ACC112 (cell line): Measurements from ENCODE around the gene PLCXD3.

Experiments
- H2AFZ ChIP-seq: fragments of 200-600 bp; sonication (generic); one replicate; pipeline ENCODE4 v1.6.0; 2017; ENCODE audit warnings: antibody characterized with exemption, low read length; ENCODE audit not compliant: unreplicated experiment
- H3K27ac ChIP-seq: fragments of 200-600 bp; sonication (generic); 2 replicates; pipeline ENCODE4 v1.5.1; 2014; ENCODE audit warnings: low read depth, mild to moderate bottlenecking, antibody characterized with exemption, low read length, moderate library complexity
- H3K27me3 ChIP-seq: fragments of 200-600 bp; sonication (generic); 2 replicates; pipeline ENCODE4 v1.6.1; 2014; ENCODE audit warnings: mild to moderate bottlenecking, antibody characterized with exemption, low read length, moderate library complexity, mixed read lengths; ENCODE audit not compliant: insufficient read depth
- H3K36me3 ChIP-seq: fragments of 200-600 bp; sonication (generic); 2 replicates; pipeline ENCODE4 v1.6.1; 2016; ENCODE audit warnings: mild to moderate bottlenecking, antibody characterized with exemption, low read length, moderate library complexity, mixed read lengths; ENCODE audit not compliant: insufficient read depth
- H3K4me1 ChIP-seq: fragments of 200-600 bp; sonication (generic); one replicate; pipeline ENCODE4 v1.6.1; 2016; ENCODE audit warnings: low read length, mixed read lengths; ENCODE audit not compliant: insufficient read depth, unreplicated experiment, control insufficient read depth
- H3K4me3 ChIP-seq: fragments of 200-600 bp; sonication (generic); 2 replicates; pipeline ENCODE4 v1.5.1; 2014; ENCODE audit warnings: mild to moderate bottlenecking, low read depth, low read length
- H3K79me2 ChIP-seq: fragments of 200-600 bp; sonication (generic); one replicate; pipeline ENCODE4 v1.6.0; 2016; ENCODE audit warnings: low read length; ENCODE audit not compliant: control insufficient read depth, unreplicated experiment, insufficient read depth

The PLCXD3 gene

DNA sequence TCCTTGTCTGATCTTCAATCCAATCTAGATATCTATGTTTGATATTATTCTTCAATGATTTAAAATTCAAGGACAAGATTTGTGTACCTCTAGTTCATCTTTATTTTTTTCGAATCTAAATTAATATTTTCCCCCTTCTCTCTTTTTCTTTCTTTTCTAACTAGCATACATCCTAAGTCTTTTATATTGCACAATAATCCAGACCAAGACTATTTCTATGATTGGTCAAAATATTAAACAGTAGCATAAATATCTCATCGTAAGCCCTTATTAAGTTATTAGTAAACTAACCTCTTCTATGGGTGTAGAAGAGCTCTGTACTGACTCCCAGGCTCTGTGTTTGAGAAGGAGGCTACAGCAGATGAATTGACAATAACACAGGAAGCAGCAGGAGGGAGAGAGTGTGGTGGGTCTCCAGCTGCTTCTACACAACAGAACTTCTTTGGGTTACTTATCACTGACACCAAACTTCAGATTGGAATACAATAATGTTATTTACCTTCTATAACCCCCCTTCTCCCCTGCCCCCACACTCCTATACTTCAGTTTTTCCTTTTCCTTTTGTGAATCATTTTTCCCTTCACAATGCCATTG, 11.9 kb upstream of the PLCXD3 start:
- Histone ChIP-seq H3K79me2 (no peaks in the 10 kb centered on the region), H3K4me3 (no peak overlapping the region), H3K4me1 (peaks cover 15% of the 10 kb centered on the region), H3K27ac (no peak overlapping the region), H3K27me3 (0 out of 2 replicates have a peak, but pooled peaks cover 1% of the 10 kb centered on the region), H3K36me3 (no peaks in the 10 kb centered on the region), H2AFZ (no peak overlapping the region)

DNA sequence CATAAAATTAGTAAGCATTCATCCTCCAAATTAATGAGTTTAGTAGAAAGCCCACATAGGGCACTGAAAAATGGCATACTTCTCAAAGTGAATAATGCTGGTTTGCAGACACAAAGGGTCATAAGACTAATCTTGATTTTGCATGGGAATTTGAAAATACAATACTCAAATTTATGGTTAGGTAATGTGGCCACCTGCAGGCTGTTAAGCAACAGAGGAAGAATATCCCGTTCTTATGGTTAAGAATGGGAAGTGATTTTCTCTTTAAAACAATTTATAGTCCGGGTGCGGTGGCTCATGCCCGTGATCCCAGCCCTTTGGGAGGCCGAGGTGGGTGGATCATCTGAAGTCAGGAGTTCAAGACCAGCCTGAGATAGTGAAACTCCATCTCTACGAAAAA, 9.4 kb upstream of the PLCXD3 start:
- Histone ChIP-seq H3K36me3 (no peaks in the 10 kb centered on the region), H3K27me3 (peaks cover 20% of the 10 kb centered on the region), H3K4me1 (peaks cover 5% of the 10 kb centered on the region), H2AFZ (no peak overlapping the region), H3K4me3 (no peak overlapping the region), H3K79me2 (no peaks in the 10 kb centered on the region), H3K27ac (no peak overlapping the region)

DNA sequence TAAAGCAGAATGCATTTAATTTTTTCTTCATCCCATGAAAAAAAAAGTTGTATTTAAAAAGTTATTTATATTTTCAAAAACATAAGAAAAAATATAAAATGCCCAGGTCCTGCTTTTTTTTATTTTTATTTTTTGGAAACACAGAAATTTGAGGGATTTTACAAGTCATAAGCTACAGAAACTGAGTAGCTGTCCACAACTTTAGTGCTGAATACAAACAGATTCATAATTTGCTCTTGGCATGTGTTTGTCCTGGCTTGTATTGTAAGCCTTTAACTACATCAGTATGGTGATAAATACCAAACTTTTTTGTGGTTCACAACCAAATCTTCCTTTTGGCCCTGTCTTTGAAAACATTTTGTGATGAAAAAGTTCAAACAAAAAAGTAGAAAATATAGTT, 7.5 kb upstream of the PLCXD3 start:
- peaks cover 24% of the 10 kb centered on the region for H3K27me3 ChIP-seq
- no peak overlapping the region for H3K4me3 ChIP-seq
- H3K4me1 ChIP-seq = peaks cover 3% of the 10 kb centered on the region
- no peaks in the 10 kb centered on the region for H3K79me2 ChIP-seq
- no peak overlapping the region for H2AFZ ChIP-seq
- H3K27ac ChIP-seq = no peak overlapping the region
- no peaks in the 10 kb centered on the region for H3K36me3 ChIP-seq

DNA sequence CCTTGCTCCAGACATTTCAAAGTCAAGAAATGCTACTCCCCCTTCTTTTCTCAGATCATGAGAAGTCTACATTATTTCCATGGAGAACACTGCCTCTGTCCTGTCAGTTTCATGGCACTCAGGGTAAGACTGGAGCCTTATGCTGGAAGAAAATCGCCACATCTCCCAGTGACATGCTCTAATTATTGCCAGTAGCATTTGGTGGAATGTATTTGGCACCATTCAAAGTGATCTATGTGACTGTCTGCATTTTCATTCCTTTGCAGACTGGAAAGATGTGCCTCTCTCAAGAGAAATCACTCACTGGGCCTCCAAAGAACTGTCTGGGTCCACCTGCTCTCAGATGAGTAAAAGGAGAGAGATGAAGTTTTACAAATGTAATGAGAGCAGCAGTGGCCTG, 840 bp upstream of the PLCXD3 start:
- no peak overlapping the region for H3K4me3 ChIP-seq
- H3K27me3 ChIP-seq = peaks cover 47% of the 10 kb centered on the region
- no peak overlapping the region for H2AFZ ChIP-seq
- H3K27ac ChIP-seq = no peak overlapping the region
- H3K4me1 ChIP-seq = peaks cover 12% of the 10 kb centered on the region
- H3K36me3 ChIP-seq = no peaks in the 10 kb centered on the region
- no peaks in the 10 kb centered on the region for H3K79me2 ChIP-seq

- Histone ChIP-seq H3K4me3 (peak overlapping the region; percentile 86), H3K36me3 (no peaks in the 10 kb centered on the region), H2AFZ (peak overlapping the region; percentile 66), H3K27ac (no peak overlapping the region), H3K4me1 (peaks cover 12% of the 10 kb centered on the region), H3K27me3 (peaks cover 36% of the 10 kb centered on the region), H3K79me2 (no peaks in the 10 kb centered on the region)
Measured at GRCh38 chr5:41509399-41510175, 814 bp downstream of the PLCXD3 start.

DNA sequence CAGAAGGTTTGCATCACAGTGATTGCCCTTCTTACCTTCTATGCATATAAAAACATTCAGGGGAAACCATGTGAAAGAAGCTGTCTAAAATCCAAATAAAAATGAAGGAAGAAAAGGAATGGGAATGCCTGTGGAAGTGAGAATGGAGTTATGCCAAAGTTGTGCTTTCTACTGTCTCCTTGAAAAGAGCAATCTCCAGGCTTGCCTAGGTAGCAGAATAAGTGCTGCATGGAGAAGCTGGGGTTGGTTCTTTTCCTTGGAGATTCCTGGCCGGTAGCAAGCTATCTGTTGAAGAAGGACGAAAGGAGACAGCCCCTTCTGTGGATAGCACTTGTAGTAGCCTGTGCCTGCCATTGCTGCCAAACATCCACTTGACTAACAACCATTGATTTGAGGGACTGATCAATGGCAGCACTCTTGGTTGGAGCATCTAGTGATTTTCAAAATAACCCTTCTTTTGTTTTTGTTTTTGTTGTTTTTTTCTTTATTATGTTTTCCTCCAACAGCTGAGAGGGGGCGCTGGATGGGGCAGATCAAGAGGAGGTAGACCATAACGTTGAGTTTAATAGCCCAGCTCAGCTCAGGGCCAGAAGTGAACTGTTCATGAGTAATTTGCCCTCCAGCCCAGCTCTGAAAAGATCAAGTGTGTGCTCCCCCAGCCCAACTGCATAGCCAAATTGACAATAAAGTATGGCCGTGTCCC, 1.6 kb downstream of the PLCXD3 start:
- peaks cover 35% of the 10 kb centered on the region for H3K27me3 ChIP-seq
- no peak overlapping the region for H3K27ac ChIP-seq

GRCh38 chr5:41508186-41508585, 2.2 kb downstream of the PLCXD3 start:
- H3K4me1 ChIP-seq = peaks cover 12% of the 10 kb centered on the region
- no peaks in the 10 kb centered on the region for H3K36me3 ChIP-seq
- H3K79me2 ChIP-seq = no peaks in the 10 kb centered on the region
- H3K27ac ChIP-seq = no peak overlapping the region
- peaks cover 35% of the 10 kb centered on the region for H3K27me3 ChIP-seq
- H2AFZ ChIP-seq = no peak overlapping the region
- H3K4me3 ChIP-seq = no peak overlapping the region

More for the DNA sequence above, 1.6 kb downstream of the PLCXD3 start:
- Histone ChIP-seq H3K4me1 (peaks cover 12% of the 10 kb centered on the region), H2AFZ (no peak overlapping the region), H3K36me3 (no peaks in the 10 kb centered on the region), H3K4me3 (no peak overlapping the region; the same call in 1 of the 2 replicates), H3K79me2 (no peaks in the 10 kb centered on the region)

DNA sequence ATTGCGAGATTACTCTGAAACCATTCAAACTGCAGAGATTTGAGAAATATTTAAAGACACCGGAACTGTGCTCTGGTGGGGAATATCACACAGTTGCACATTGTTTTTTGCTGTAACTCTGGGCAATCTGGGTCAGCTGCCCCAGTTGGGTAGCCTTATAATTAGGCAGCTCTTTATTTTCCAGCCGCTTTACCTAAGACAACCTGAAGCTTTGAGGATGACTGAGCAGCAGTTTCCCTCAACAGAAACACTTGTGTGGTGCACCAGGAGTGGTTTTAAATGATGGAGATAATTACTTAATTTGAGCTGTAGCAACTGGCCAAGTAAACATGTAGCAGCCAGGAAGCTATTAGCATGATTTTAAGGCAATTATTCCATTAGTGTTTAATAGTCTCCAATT, 2.9 kb downstream of the PLCXD3 start:
- Histone ChIP-seq H3K4me1 (peaks cover 12% of the 10 kb centered on the region), H3K79me2 (no peaks in the 10 kb centered on the region), H3K27me3 (peaks cover 35% of the 10 kb centered on the region), H3K36me3 (no peaks in the 10 kb centered on the region), H3K27ac (no peak overlapping the region), H2AFZ (no peak overlapping the region), H3K4me3 (no peak overlapping the region)

GRCh38 chr5:41503860-41504259, 6.5 kb downstream of the PLCXD3 start:
- Histone ChIP-seq H3K27ac (no peak overlapping the region), H3K4me3 (no peak overlapping the region), H3K79me2 (no peaks in the 10 kb centered on the region), H3K4me1 (peaks cover 7% of the 10 kb centered on the region), H2AFZ (no peak overlapping the region), H3K27me3 (peaks cover 11% of the 10 kb centered on the region), H3K36me3 (no peaks in the 10 kb centered on the region)

DNA sequence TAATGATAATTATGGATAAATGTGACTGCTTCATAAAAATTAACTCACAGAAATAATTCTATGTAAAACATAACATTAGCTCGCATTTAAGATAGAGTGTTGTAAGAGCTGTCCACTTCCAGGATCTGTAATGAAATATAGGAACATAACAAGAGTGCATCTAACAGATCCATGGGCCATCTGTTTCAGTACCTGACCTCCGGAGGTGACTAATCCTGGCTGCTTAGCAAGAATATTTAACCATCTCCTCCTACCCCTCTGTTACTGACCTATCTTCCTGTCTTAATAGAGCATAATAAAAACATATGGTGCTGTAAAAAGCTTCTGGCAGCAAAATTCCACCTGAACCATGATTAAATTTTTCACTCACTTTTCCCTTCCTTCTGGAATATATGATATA, 7.1 kb downstream of the PLCXD3 start:
- Histone ChIP-seq H3K4me3 (no peak overlapping the region), H3K36me3 (no peaks in the 10 kb centered on the region), H3K4me1 (peaks cover 6% of the 10 kb centered on the region), H2AFZ (no peak overlapping the region), H3K27ac (no peak overlapping the region), H3K27me3 (peaks cover 8% of the 10 kb centered on the region), H3K79me2 (no peaks in the 10 kb centered on the region)
